K562 (cell line): ENCODE data around the gene SLC38A10.

Experiments used
- MAX ChIP-seq: sonication (generic); formaldehyde crosslinking; IDR thresholded peaks from 2 replicates; pipeline ENCODE4 v1.9.0; 2022; ENCODE audit warnings: mild to moderate bottlenecking, missing genetic modification reagents
- MAZ ChIP-seq, 2 experiments: fragments of 450-650 bp in 1 of 2; sonication (generic) in 1 of 2; formaldehyde crosslinking; IDR thresholded peaks in 1 of 2; conservative IDR thresholded peaks in 1 of 2; 2 replicates each; pipeline versions ENCODE4 v1.4.0 to v1.5.0; 2020; ENCODE audit warnings: mild to moderate bottlenecking in 1 of 2, missing genetic modification reagents in 1 of 2
- RCOR1 ChIP-seq, 2 experiments: IDR thresholded peaks; 2 replicates each; pipeline ENCODE4 v1.6.1; 2012; ENCODE audit warnings: low read depth in 2 of 2, low read length in 2 of 2, borderline replicate concordance in 1 of 2, improper control_type of control experiment in 1 of 2

GRCh38 chr17:81299846-81300585 lies 4.9 kb upstream of the SLC38A10 start:
- no peak for TF ChIP-seq RCOR1 (IDR thresholded peaks at IDR 0.05; ENCODE audit: borderline replicate concordance in 1 of 2, low read depth in 2 of 2, low read length in 2 of 2)
- no peak for TF ChIP-seq MAZ (CRISPR knock-in tag; conservative IDR thresholded peaks at IDR 0.05 in 1 of 2, IDR thresholded peaks at IDR 0.05 in 1 of 2)
- TF ChIP-seq MAX (CRISPR knock-in tag): no peak
